ENCODE results near the gene MTX1.

MTX1 gene

DNA sequence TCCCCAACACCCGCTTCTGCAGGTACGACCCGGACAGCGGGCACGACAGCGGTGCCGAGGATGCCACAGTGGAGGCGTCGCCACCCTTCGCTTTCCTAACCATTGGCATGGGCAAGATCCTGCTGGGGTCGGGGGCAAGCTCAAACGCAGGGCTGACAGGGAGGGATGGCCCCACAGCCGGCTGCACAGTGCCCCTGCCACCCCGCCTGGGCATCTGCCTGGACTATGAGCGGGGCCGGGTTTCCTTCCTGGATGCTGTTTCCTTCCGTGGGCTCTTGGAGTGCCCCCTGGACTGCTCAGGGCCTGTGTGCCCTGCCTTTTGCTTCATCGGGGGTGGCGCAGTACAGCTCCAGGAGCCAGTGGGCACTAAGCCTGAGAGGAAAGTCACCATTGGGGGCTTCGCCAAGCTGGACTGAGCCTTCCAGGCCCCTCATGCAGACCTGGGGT is 24.7 kb upstream of the MTX1 start:
- DNase-seq (ENCODE audit: low spot score): no peak
- TF ChIP-seq, protein P1, sequence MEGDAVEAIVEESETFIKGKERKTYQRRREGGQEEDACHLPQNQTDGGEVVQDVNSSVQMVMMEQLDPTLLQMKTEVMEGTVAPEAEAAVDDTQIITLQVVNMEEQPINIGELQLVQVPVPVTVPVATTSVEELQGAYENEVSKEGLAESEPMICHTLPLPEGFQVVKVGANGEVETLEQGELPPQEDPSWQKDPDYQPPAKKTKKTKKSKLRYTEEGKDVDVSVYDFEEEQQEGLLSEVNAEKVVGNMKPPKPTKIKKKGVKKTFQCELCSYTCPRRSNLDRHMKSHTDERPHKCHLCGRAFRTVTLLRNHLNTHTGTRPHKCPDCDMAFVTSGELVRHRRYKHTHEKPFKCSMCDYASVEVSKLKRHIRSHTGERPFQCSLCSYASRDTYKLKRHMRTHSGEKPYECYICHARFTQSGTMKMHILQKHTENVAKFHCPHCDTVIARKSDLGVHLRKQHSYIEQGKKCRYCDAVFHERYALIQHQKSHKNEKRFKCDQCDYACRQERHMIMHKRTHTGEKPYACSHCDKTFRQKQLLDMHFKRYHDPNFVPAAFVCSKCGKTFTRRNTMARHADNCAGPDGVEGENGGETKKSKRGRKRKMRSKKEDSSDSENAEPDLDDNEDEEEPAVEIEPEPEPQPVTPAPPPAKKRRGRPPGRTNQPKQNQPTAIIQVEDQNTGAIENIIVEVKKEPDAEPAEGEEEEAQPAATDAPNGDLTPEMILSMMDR (IDR thresholded peaks at IDR 0.05; ENCODE audit: extremely low read depth, missing control alignments): no peak

DNA sequence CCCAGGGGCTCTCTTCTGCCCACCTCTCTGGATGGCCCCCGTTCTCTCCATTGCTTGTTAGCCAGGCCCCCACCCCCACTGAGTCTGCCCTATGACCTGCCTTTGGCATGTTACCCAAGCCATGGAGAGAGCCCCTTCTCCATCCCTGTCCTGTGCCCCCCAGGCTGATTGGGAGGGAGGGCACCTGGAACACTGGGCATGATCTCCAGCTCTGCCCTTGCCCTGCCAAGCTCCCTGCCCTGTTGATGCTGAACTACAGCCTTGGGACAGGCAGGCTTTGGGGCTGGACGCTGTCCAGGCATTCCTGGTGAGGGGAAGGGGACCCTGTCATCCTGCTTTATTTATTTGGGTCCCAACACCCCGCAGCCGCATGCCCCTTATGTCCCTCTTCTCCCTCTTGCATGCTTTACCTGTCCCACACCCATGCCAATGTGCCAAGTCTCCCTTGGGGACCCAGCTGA is 24.1 kb upstream of the MTX1 start:
- DNase-seq (ENCODE audit: low spot score): peak; percentile 11
- TF ChIP-seq, protein P1 (IDR thresholded peaks at IDR 0.05; ENCODE audit: extremely low read depth, missing control alignments): no peak

DNA sequence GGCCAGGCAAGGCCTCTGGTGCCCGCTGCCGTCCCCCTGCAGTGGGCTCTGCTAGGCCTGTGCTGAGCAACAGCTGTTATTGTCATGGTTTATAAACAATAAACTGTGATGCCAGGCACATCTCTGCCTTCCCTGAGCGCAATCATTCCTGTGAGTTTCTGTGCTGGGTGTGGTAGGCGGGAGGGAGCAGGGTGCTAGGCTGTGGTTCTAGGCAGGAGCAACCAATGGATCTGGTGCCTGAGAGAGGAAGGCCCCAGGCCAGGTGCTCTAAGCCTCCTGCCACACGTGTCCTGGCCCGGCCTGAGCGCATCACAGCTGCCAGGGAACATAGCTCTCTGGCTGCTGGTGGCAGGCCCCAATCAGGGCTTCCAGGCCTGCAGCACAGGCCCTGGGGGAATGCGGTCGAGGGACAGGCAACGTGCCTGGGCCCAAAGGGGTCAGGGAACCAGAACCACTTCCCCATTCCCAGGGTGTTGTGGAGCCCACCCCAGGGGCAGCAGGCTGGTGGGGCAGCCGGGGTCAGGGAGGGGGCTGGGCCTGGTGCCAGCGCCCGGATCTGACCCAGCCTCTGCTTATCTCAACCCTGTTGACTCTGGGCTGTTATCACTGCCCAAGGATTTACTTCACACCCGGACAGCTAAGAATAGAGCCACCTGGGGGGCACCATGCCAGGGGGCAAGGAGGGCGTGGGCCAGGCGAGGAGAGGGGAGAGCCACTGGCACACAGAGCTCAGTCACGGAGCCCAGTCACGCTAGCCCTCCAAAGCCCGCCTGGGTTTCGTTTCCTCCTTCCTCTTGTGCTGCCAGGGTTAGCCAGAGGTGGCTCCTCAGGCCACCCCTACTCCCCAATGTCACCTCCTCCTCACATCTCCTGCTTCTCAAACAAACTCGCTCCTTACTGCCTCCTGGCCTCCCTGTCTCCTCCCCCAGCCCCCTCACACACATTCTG is 23.4 kb upstream of the MTX1 start:
- peak; percentile 86 for DNase-seq (ENCODE audit: low spot score)
- TF ChIP-seq, protein P1 (IDR thresholded peaks at IDR 0.05; ENCODE audit: extremely low read depth, missing control alignments): no peak

DNA sequence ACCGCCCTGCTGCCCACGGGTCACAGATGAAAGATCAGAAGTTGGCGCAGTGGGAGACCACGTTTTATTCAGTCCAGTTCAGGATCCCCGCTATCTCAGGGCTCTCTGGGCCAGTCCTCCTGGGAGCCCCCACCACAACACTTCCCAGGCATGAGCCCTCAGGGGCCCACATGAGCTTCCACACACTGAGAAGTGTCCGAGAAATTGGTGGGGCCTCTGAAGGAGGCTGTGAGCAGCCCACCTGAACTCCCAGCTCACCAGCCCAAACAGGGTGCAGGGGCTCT is 22.8 kb upstream of the MTX1 start:
- DNase-seq (ENCODE audit: low spot score): no peak
- TF ChIP-seq, protein P1 (IDR thresholded peaks at IDR 0.05; ENCODE audit: extremely low read depth, missing control alignments): no peak

DNA sequence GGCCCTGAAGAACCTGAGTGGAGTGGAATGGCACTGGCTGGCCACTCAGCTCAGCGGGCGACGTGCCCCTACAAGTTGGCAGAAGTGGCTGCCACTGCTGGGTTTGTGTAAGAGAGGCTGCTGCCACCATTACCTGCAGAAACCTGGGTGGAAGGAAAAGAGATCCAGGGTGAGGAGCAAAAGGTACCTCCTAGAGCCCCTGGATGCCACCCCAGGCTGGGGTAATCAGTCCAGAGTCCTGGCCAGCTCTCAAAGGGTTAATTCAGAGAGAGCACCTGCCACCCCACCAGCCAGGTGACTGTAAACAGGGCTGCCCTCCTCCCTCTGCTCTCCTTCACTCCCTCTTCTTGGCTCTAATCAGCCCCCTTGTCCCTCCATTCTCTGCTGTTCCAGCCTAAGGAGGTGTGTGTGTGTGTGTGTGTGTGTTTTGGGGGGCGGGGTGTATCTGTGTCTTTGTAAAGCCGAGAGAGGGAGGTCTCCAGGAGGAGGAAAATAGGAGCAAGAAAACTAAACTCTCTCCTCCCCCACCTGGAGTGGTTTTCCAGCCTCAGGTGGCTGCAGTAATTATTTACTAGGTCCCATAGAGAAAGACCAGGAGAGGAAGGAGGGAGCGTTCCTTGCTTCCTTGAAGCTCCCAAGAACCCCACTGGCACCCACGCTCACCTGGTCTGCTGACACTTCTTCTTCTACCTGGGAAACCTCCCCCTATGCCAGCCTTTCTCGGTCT is 22.3 kb upstream of the MTX1 start:
- no peak for DNase-seq (ENCODE audit: low spot score)
- TF ChIP-seq, protein P1 (IDR thresholded peaks at IDR 0.05; ENCODE audit: extremely low read depth, missing control alignments): no peak

DNA sequence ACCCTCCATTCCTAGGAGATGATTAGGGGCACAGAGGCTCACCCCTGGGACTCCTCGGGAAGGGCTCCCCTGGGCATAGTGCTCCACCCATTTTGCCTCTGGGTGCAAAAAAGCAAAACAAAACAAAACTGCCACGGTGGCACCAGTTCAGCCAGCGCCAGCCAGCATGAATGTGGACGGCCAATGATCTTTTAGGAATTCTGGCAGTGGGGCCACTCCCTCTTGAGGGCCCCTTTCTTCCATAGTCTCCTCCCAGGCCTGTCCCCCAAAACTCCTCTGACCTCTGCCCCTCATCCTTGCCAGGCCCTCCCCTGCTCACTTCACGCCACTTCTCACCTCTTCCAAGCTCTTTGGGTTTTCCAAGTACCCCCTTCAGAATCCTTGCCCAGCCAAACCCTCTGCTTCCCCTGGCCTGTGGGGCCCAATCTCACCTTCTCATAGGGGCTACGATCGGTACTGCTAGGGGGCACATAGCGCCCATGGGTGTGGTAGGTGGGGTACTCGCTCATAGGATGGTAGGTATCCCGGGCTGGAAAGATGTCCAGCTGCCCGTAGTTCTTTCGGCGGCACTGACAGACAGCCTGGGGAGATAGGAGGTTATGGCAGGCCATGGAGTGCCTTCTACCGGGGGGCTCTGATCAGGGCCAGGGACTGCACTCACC is 21.6 kb upstream of the MTX1 start:
- TF ChIP-seq, protein P1 (IDR thresholded peaks at IDR 0.05; ENCODE audit: extremely low read depth, missing control alignments): no peak

More for the DNA sequence above, 21.6 kb upstream of the MTX1 start:
- no peak for DNase-seq (ENCODE audit: low spot score)

Data from GM20000 (cell line).